Activated T-helper 1 cell treated with Interleukin-2 at 50 U/mL for 16 hours (primary cell): ENCODE measurements around the gene ZNF792.
"Not testable (repeated sequence)": the region's sequence is repeated elsewhere in the genome, so short reads cannot be mapped to it uniquely, and the experiment has no call there.

ENCODE experiments used
- DNase-seq: peaks from one replicate; pipeline ENCODE4 v3.0.0-alpha.2; 2020; ENCODE audit warnings: low read depth

The ZNF792 gene

DNA sequence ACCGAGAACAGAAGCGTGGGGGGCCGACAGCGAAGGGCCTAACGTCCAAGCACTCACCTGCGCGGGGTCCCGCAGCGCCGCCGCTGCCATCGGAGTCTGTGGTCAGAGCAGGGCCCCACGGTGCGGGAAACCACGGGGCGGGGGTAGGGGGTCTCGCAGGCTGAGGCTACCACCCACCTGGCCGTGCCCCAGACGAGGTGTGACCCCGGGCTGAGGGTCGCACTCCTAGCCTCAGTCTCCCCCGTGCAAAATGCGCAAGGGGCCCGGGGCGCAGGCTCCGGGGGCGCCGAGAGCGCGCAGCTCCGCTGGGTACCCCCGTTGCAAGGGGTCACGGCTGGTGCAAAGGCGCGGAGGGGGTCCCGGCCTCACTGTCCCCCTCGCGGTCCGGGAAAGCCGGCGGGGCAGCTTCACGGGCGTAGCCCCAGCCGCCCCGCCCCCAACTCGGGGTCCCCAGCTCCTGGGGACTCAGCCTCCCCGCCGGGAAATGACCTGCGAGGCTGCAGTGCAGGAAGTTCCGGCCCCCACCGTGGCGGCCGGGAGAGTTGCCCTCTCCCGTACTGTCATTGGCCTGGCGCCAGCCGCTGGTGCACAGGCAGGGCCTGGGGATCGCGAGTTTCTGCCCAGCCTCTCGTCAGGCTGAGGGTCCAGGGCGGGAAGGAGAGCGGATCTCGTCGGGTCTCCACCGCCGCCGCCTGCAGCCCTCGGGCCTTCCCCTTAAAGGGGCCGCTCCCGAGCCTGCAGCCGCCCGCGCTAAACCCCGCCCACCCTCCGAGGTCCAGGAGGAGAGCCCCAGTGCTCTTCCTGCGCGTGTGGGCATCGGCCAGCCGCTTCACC, at the start of gene ZNF792:
TSS of gene ZNF792 (minus strand) at position 657 of the 834 bp plus-strand sequence. CDS start at position 90, 567 bp downstream.
- peak; percentile 17 for DNase-seq

DNA sequence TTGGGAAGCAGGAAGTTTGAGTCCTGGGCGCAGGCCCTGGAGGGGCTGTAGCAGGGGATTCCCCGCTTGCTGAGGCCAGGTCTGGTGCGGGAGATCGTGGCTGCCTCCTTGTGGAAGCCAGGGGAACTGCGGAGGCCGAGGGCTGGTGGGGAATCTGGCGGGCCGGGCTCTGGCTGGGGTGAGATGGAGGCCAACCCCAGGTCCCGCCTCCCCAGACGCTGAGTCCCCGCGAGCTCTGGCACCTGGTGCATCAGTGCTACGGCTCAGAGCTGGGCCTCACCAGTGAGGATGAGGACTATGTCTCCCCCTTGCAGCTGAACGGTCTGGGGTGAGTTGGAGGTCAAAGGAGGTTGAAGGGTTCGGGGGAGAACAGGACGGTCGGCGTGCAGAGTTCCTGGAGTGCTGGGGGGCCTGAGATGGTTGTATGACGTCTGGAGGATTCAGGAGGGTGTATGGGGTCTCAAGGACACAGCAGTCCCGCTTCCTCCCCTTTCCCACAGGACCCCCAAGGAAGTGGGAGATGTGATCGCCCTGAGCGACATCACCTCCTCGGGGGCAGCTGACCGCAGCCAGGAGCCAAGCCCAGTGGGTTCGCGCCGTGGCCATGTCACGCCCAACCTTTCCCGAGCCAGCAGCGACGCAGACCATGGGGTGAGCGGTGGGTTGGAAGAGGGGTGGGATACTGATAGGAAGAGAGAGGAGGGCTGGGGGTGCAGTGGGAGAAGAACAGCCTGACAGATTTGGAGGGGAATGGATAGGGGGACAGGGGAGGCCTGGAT, 49.2 kb upstream of the ZNF792 start:
- peak; percentile 69 for DNase-seq

DNA sequence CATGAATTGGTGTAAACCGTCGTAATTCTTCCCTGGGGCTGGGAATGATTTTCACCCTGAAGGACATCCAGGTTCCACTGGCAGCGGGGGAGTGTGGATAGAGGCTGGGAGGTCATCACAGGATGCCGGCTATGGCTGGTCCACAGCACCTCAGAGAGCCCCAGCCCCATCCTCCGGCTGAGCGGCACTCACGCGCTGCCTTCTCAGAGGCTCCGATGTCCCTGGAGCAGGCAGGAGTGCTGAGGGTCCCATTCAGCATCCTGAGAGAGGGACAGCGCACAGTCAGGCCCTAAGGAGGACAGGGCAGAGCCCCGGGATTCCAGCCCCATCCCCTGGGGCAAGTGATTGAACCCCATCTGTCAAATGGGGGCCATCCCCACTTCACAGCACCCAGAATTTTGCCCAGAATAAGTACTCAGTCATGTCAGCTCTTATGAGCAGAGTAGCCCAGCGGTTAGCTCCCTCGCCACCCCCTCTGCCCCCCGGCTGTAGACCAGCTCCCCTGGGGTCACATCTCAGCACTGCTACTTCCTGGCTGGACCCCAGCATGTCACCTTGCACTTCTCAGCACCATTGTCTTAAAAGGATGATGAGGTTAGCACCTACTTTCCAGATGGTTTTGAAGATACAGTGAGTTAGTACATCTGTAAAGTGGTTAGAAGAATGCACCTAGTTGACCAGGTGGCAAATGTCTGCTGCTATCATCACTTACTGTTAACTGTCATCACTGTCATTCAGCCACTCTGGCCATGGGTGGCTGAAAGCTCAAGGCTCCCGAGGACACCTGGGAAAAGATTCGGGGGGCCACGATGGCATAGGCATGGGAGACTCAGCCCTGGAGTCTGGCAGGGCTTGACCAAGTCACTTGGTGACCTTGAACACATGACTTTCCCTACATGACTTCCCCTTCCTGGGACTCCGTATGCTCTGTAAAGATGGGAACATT, 48.0 kb upstream of the ZNF792 start:
- DNase-seq = no peak

DNA sequence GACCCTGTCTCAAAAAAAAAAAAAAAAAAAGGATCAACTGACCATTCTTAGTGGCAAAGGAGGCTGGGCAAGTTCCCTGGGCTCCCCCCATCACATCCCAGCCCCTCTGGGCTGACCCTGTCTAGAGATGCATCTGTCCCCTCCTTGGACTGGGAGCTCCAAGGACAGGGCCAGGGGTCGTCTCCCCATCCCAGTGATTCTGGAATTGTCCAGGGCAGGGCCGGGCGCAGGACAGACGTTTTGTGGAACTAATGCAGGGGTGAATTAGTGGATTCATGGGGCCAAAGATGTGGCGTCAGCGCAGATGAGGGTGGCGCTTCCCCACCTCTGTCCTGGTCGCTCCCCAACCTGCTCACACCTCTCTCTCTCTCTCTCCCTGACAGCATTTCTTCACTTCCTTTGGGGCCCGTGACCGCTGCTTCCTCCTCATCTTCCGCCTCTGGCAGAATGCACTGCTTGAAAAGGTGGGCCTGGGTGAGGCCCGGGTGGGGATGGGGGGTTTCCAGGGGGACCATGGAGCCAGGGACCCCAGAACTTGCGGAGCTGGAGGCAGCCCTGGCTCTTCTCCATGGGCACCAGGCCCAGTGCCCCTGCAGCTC, 47.2 kb upstream of the ZNF792 start:
- no peak for DNase-seq

DNA sequence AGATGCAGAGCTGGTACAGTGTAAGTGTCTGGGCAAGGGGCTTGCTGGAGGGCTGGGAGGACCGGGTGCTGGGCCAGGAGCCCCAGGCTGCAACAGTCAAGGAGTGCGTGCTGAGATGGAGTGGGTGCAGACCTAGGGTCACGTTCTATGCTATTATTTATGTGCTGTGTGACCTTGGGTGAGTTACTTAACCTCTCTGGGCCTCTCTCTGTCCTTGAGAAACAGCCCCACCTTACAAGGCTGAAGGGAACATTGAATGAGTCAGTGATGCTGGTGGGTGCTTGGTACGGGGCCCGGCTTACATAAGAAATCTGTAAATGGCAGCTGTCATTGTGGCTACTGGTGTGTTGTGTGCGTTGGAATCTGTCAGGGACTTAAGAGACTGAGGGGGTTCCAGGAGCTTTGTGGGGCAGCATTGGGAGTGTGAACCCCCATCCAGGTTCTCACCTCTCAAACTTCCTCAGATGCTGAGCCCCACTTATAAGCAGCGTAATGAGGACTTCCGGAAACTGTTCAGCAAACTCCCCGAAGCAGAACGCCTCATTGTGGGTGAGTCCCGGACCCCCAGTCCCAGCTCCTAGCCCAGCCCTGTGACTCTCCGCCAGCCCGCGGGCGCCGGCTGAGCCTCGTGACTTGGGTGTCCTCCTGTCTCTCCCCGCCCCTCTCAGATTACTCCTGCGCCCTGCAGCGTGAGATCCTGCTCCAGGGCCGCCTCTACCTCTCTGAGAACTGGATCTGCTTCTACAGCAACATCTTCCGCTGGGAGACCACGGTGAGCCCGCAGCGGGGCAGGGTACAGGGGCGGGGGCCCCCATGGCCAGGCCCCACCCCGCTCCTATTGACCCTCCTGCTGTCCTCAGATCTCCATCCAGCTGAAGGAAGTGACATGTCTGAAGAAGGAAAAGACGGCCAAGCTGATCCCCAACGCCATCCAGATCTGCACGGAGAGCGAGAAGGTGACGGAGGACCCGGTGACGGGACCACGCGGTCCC, 45.7 kb upstream of the ZNF792 start:
- no peak for DNase-seq

GRCh38 chr19:35008891-35009341, 44.9 kb upstream of the ZNF792 start:
- no peak for DNase-seq

GRCh38 chr19:35007427-35007826, 43.4 kb upstream of the ZNF792 start:
- DNase-seq = not testable (repeated sequence)

GRCh38 chr19:35006999-35007365, 43.0 kb upstream of the ZNF792 start:
- no peak for DNase-seq

- DNase-seq = no peak
Measured at GRCh38 chr19:35006342-35006998, 42.4 kb upstream of the ZNF792 start.

GRCh38 chr19:35006007-35006341, 41.9 kb upstream of the ZNF792 start:
- DNase-seq = not testable (repeated sequence)

GRCh38 chr19:35005256-35005977, 41.4 kb upstream of the ZNF792 start:
- DNase-seq = no peak

GRCh38 chr19:35004517-35005255, 40.7 kb upstream of the ZNF792 start:
- DNase-seq = no peak

DNA sequence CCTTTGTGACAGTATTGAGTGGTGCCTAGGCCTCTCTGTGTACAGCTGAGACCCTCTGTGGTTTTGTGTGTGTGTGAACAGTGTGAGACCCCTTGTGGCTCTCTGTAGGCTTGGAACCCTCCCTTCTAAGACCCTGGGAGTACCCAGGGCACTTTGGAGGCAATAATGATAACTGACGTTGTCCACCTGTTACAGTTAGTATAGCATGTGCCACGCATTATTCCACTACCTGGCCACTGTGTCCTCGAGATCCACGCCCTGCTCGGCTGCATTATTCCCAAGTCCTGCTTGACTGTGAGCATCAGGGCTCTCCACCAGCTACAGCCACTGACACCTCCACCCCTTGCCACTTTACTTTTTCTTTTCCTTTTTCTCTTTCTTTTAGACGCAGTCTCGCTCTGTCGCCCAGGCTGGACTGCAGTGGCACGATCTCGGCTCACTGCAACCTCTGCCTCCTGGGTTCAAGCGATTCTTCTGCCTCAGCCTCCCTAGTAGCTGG, 38.1 kb upstream of the ZNF792 start:
- DNase-seq = no peak

DNA sequence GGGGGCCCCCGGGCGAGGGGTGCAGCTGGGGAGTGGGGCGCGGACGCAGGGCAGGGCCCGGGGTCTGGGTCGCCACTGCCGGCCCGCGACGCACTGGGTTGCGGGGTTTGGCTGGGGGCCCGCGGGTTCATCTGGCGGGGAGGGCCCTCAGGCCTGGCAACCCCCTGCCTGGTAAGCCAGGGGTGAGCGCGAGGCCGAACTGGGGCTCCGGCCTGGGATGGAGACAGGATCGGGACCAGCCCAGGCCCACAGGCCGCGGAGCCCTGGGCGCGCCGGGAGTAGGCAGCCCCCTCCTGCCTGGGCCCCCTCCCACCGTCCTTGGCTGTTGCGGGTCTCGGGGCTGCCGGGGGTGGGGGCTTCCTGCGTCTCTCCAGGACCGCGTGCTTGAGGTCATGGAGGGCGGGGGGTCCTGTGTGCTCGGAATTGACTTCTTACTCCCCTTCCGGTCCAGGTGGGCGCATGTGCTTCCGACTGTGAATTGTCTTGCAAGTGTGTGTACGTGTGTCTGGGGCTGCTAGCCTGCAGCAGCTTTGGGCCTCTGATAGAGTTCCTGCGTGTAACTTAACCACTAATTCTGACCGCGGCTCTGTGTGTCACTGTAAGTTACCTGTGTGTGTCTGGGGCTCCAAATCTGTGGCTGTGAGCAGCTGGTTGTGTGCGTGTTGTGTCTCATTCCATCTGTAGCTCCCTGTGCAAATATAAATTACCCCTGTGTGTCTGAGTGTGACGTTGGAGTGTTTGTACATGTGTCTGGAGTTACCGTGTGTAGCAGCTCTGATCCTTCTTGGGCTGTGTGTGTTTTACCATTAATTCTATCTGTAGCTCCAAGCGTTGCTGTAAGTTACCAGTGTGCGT, 36.8 kb upstream of the ZNF792 start:
- peak; percentile 43 for DNase-seq

- no peak for DNase-seq
Measured at GRCh38 chr19:35000338-35000646, 36.3 kb upstream of the ZNF792 start.

- DNase-seq = peak; percentile 66
Measured at GRCh38 chr19:34999498-35000337, 35.7 kb upstream of the ZNF792 start, which contains the start of gene GRAMD1A. Gene GRAMD1A, plus strand, starts transcription at chr19:35000323. Its CDS starts 156 bp downstream, at chr19:35000479.
